IMR-90 (cell line): Measurements from ENCODE around the gene ACTA2. TPM values are rescaled to one million over a fixed set of nuclear protein-coding genes. Genes with fewer than 3 reads are reported as not detected.
A peak's percentile ranks its signal among the peaks of the same experiment; 100 is the strongest.

Experiments
- ATAC-seq: fragments of 200-7000 bp; cut with Tn5 transposase; 2 replicates; pipeline ENCODE4 v1.9.1; 2020; ENCODE audit warnings: low read depth, mild to moderate bottlenecking, moderate library complexity
- BruUV-seq: library from RNA; stranded (reverse); fragments of 400-500 nt; replicated peaks from 2 replicates; lab custom pipeline; 2021; lab: Mats Ljungman, UMichigan
- CTCF ChIA-PET: fragments of 300-600 bp; formaldehyde crosslinking; extraction: SDS; loops from one replicate; lab custom pipeline; 2021; ENCODE audit warnings: antibody characterized with exemption; lab: Yijun Ruan, JAX
- POLR2A ChIA-PET: fragments of 300-600 bp; sonication (Branson Sonifier 250); formaldehyde crosslinking; loops from one replicate; lab custom pipeline; 2022; ENCODE audit warnings: antibody characterized with exemption; ENCODE audit not compliant: unreplicated experiment; lab: Charles Lee
- DNase-seq: peaks from one replicate; pipeline ENCODE4 v3.0.0; 2013
- H2AFZ ChIP-seq: replicated peaks from 2 replicates; pipeline ENCODE3; 2013; ENCODE audit warnings: low read length, mild to moderate bottlenecking; ENCODE audit not compliant: poor library complexity
- H2AK5ac ChIP-seq: 2 replicates; pipeline ENCODE4 v1.6.1; 2013; ENCODE audit warnings: low read depth, low read length, inconsistent platforms
- H2AK9ac ChIP-seq: replicated peaks from 2 replicates; pipeline ENCODE3; 2013; ENCODE audit warnings: mild to moderate bottlenecking, low read depth, low read length, moderate library complexity; ENCODE audit not compliant: poor library complexity
- H2BK120ac ChIP-seq: 2 replicates; pipeline ENCODE4 v1.6.1; 2013; ENCODE audit warnings: low read depth, low read length, inconsistent platforms
- H2BK15ac ChIP-seq: 3 replicates; pipeline ENCODE4 v1.6.1; 2013; ENCODE audit warnings: low read depth, low read length, inconsistent platforms
- H2BK20ac ChIP-seq: 2 replicates; pipeline ENCODE4 v1.6.1; 2013; ENCODE audit warnings: low read depth, mild to moderate bottlenecking, inconsistent platforms, low read length, moderate library complexity
- H2BK5ac ChIP-seq: 2 replicates; pipeline ENCODE4 v1.6.1; 2013; ENCODE audit warnings: mild to moderate bottlenecking, low read depth, low read length, inconsistent platforms; ENCODE audit not compliant: poor library complexity, severe bottlenecking
- H3K14ac ChIP-seq: replicated peaks from 2 replicates; pipeline ENCODE4 v1.6.1; 2013; ENCODE audit warnings: low read depth, low read length, inconsistent platforms
- H3K18ac ChIP-seq: 2 replicates; pipeline ENCODE4 v1.6.1; 2013; ENCODE audit warnings: low read depth, low read length, control low read depth
- H3K23ac ChIP-seq: 2 replicates; pipeline ENCODE4 v1.6.1; 2013; ENCODE audit warnings: low read depth, low read length, inconsistent platforms
- H3K27ac ChIP-seq: 2 replicates; pipeline ENCODE4 v1.5.1; 2013; ENCODE audit warnings: mild to moderate bottlenecking, control low read depth, low read length; ENCODE audit not compliant: insufficient read depth
- H3K27me3 ChIP-seq: 2 replicates; pipeline ENCODE4 v1.6.1; 2013; ENCODE audit warnings: low read length; ENCODE audit not compliant: control insufficient read depth, insufficient read depth
- H3K36me3 ChIP-seq: 2 replicates; pipeline ENCODE4 v1.6.1; 2013; ENCODE audit warnings: low read length, mixed read lengths; ENCODE audit not compliant: control insufficient read depth, insufficient read depth
- H3K4ac ChIP-seq: 2 replicates; pipeline ENCODE4 v1.6.1; 2013; ENCODE audit warnings: low read depth, low read length, inconsistent platforms
- H3K4me1 ChIP-seq: 2 replicates; pipeline ENCODE4 v1.6.1; 2013; ENCODE audit warnings: low read length, mixed read lengths; ENCODE audit not compliant: control insufficient read depth, insufficient read depth
- H3K4me2 ChIP-seq: 2 replicates; pipeline ENCODE4 v1.6.1; 2013; ENCODE audit warnings: low read depth, mild to moderate bottlenecking, control low read depth, low read length, moderate library complexity
- H3K4me3 ChIP-seq: 2 replicates; pipeline ENCODE4 v1.5.1; 2013; ENCODE audit warnings: low read depth, mild to moderate bottlenecking, control low read depth, low read length, moderate library complexity; ENCODE audit not compliant: insufficient read depth
- H3K56ac ChIP-seq: 2 replicates; pipeline ENCODE4 v1.6.1; 2013; ENCODE audit warnings: low read length, inconsistent platforms; ENCODE audit not compliant: insufficient read depth; ENCODE audit errors: extremely low read depth
- H3K79me1 ChIP-seq, 2 experiments: 2 replicates each; pipeline ENCODE4 v1.6.1; 2013; ENCODE audit warnings: low read length in 2 of 2, inconsistent platforms in 1 of 2, low read depth in 1 of 2
- H3K9ac ChIP-seq: 2 replicates; pipeline ENCODE4 v1.6.1; 2013; ENCODE audit warnings: low read depth, low read length, control low read depth
- H3K9me1 ChIP-seq: 2 replicates; pipeline ENCODE4 v1.6.1; 2013; ENCODE audit warnings: low read length, inconsistent platforms; ENCODE audit not compliant: insufficient read depth
- H3K9me3 ChIP-seq: 2 replicates; pipeline ENCODE4 v1.6.1; 2013; ENCODE audit warnings: low read length; ENCODE audit not compliant: control insufficient read depth, insufficient read depth
- H4K20me1 ChIP-seq: 2 replicates; pipeline ENCODE4 v1.6.1; 2013; ENCODE audit warnings: low read length, inconsistent platforms; ENCODE audit not compliant: insufficient read depth
- H4K5ac ChIP-seq: 2 replicates; pipeline ENCODE4 v1.6.1; 2013; ENCODE audit warnings: mild to moderate bottlenecking, low read depth, low read length, control low read depth
- H4K8ac ChIP-seq, 2 experiments: 2 replicates each; pipeline ENCODE4 v1.6.1; 2013; ENCODE audit warnings: low read depth in 2 of 2, low read length in 2 of 2, control low read depth in 1 of 2, inconsistent platforms in 1 of 2
- H4K91ac ChIP-seq: 2 replicates; pipeline ENCODE4 v1.6.1; 2013; ENCODE audit warnings: low read depth, low read length, inconsistent platforms; ENCODE audit not compliant: insufficient read depth
- CEBPB ChIP-seq: IDR thresholded peaks from 2 replicates; pipeline ENCODE4 v1.6.1; 2012; ENCODE audit warnings: low read depth, low read length, improper control_type of control experiment
- CHD1 ChIP-seq: IDR thresholded peaks from 2 replicates; pipeline ENCODE4 v1.6.1; 2012; ENCODE audit warnings: low read depth, low read length, improper control_type of control experiment
- MXI1 ChIP-seq: IDR thresholded peaks from 2 replicates; pipeline ENCODE4 v1.6.1; 2012; ENCODE audit warnings: low read depth, mild to moderate bottlenecking, low read length, moderate library complexity, borderline replicate concordance
- POLR2A ChIP-seq: IDR thresholded peaks from 2 replicates; pipeline ENCODE4 v1.6.1; 2012; ENCODE audit warnings: mild to moderate bottlenecking, low read depth, low read length
- RCOR1 ChIP-seq: IDR thresholded peaks from 2 replicates; pipeline ENCODE4 v1.6.1; 2012; ENCODE audit warnings: mild to moderate bottlenecking, low read length, improper control_type of control experiment; ENCODE audit not compliant: insufficient replicate concordance
- RFX5 ChIP-seq: IDR thresholded peaks from 2 replicates; pipeline ENCODE4 v1.8.0; 2012; ENCODE audit warnings: low read depth, mild to moderate bottlenecking, low read length, moderate library complexity
- SMC3 ChIP-seq: fragments of 150-350 bp; IDR thresholded peaks from 2 replicates; pipeline ENCODE4 v1.6.1; 2016; ENCODE audit warnings: low read depth, mild to moderate bottlenecking, antibody characterized with exemption, low read length, moderate library complexity
- USF2 ChIP-seq: fragments of 150-350 bp; IDR thresholded peaks from 2 replicates; pipeline ENCODE4 v1.6.1; 2017; ENCODE audit warnings: mild to moderate bottlenecking, antibody characterized with exemption, low read length, low read depth
- WGBS, 2 experiments: methylation state at CpG; one replicate each; pipeline versions ENCODE4 v1.1.5 to v1.1.7; 2013; ENCODE audit warnings: missing lambda C conversion rate in 2 of 2; ENCODE audit not compliant: insufficient read length in 1 of 2; ENCODE audit errors: extremely low coverage in 2 of 2; 5-methylcytosine and 5-hydroxymethylcytosine counted together
- dilution Hi-C: fragments of 300-500 bp; cut with HindIII; formaldehyde crosslinking; loops from one replicate; pipeline ENCODE4 v1.14.3; 2018; ENCODE audit warnings: low sequenced_read_pairs; ENCODE audit not compliant: unreplicated experiment
- in situ Hi-C: fragments of 300-500 bp; cut with MboI; formaldehyde crosslinking; loops from 3 replicates; pipeline ENCODE4 v1.14.3; 2019; ENCODE audit warnings: low sequenced_read_pairs, inconsistent platforms, mixed read lengths
- intact Hi-C: fragments of 100-400 bp; cut with micrococcal nuclease; formaldehyde crosslinking; loops from 2 replicates; pipeline ENCODE4 v1.10.0; 2022
- polyA plus RNA-seq, 3 experiments: library from polyadenylated mRNA; depleted of rRNA; stranded (reverse); fragments of >200 nt; gene quantifications; 2 replicates each; pipeline ENCODE4 v1.2.3, GENCODE V29; 2012; ENCODE audit warnings: low replicate concordance in 1 of 3
- total RNA-seq: library from RNA; depleted of rRNA; stranded (reverse); fragments of >200 nt; gene quantifications from 2 replicates; pipeline ENCODE4 v1.2.3, GENCODE V29; 2012

The ACTA2 gene
- total and polyA plus RNA-seq, 2 of the 4 experiments (the other 2 are of a cell fraction), result 978 to 1,235 TPM

- TF ChIP-seq RCOR1 (no peak), POLR2A (no peak), CEBPB (peak; percentile 86)
Observed at GRCh38 chr10:88990384-88991160, 38.0 kb upstream of the ACTA2 start, which contains the start of gene FAS (continued).

- peak overlapping the region; percentile 46; the same call in 2 of the 3 replicates for H2BK15ac ChIP-seq
- peak overlapping the region; percentile 91 for H4K5ac ChIP-seq
- TF ChIP-seq SMC3, result no peak
- peak; percentile 97 for TF ChIP-seq CEBPB
- no peak for TF ChIP-seq USF2
- TF ChIP-seq MXI1, result peak; percentile 55; the same call in 1 of the 2 replicates
- no peak for TF ChIP-seq RFX5
- no peak for TF ChIP-seq CHD1
- ATAC-seq (peak; percentile 45), DNase-seq (peak; percentile 86)
- dilution Hi-C loops, result no loop called here
- peak overlapping the region; percentile 98 for H3K23ac ChIP-seq
- peak overlapping the region; percentile 94 for H3K56ac ChIP-seq
- no peaks in the 10 kb centered on the region for H3K9me1 ChIP-seq
- peak overlapping the region; percentile 99 for H2AK9ac ChIP-seq
- peak overlapping the region; percentile 59; the same call in 1 of the 2 replicates for H2BK20ac ChIP-seq
- H3K4me2 ChIP-seq, result peak overlapping the region; percentile 67
- H3K79me1 ChIP-seq, result peaks cover 38 to 71% of the 10 kb centered on the region in 2 experiments
- H3K18ac ChIP-seq, result peak overlapping the region; percentile 86
- 0% methylated on average over 1 of the region's 8 CpGs; no CpG with 5 or more reads in 1 of the 2 experiments for WGBS, 2 experiments
- H3K14ac ChIP-seq, result peak overlapping the region; percentile 94
- no peaks in the 10 kb centered on the region for H3K36me3 ChIP-seq
- peak overlapping the region; percentile 46 for H2AK5ac ChIP-seq
- peaks cover 8% of the 10 kb centered on the region for H3K4me1 ChIP-seq
- CTCF ChIA-PET, result interaction anchor here (0.6 to 1.6 kb wide), 5 partner anchors 10 to 154 kb away, joined by 3 to 4 read pairs (median 3); no protein-coding TSS in a partner anchor
- peak overlapping the region; percentile 95 for H3K4ac ChIP-seq
- intact Hi-C loops, result loop anchor here (1.0 to 5.0 kb wide), 2 partner anchors 223 to 298 kb away; no protein-coding TSS in a partner anchor
- BruUV-seq, result no TSS peak
- peak overlapping the region; percentile 83 for H3K4me3 ChIP-seq
- peak overlapping the region; percentile 94 for H3K27ac ChIP-seq
- H2BK5ac ChIP-seq, result peak overlapping the region; percentile 93
- H3K9ac ChIP-seq, result peak overlapping the region; percentile 91
- peak overlapping the region; percentile 81 for H2BK120ac ChIP-seq
- H4K8ac ChIP-seq, result peak overlapping the region; percentile 81 to 86; a peak in 2 of 4 replicates
- peak overlapping the region; percentile 91 for H4K91ac ChIP-seq
- H3K27me3 ChIP-seq, result no peaks in the 10 kb centered on the region
- peak overlapping the region; percentile 92 for H2AFZ ChIP-seq
- POLR2A ChIA-PET, result interaction anchor here (1.3 to 1.6 kb wide), 2 partner anchors 45 to 110 kb away, joined by 5 to 7 read pairs; partner anchors contain the start of gene STAMBPL1
- in situ Hi-C loops, result no loop called here
- H3K9me3 ChIP-seq, result no peaks in the 10 kb centered on the region
- H4K20me1 ChIP-seq, result peaks cover 3% of the 10 kb centered on the region; the same call in 1 of the 2 replicates
Observed at GRCh38 chr10:88989824-88990383, 37.3 kb upstream of the ACTA2 start.
